Liver (tissue), 3 donors: Measurements from ENCODE around the gene PFKFB3.

Experiments
- EGR1 ChIP-seq, 2 donors: IDR thresholded peaks; 2 replicates each; pipeline ENCODE4 v1.6.1; 2016 to 2018; ENCODE audit warnings: antibody characterized with exemption in 2 of 2, low read depth in 2 of 2
- FOXA1 ChIP-seq: IDR thresholded peaks from 2 replicates; pipeline ENCODE4 v1.6.1; 2016; ENCODE audit warnings: antibody characterized with exemption
- GABPA ChIP-seq, 2 donors: IDR thresholded peaks in 1 of 2; conservative IDR thresholded peaks in 1 of 2; 2 replicates each; pipeline ENCODE4 v1.6.1; 2016; ENCODE audit warnings: antibody characterized with exemption in 2 of 2, mild to moderate bottlenecking in 1 of 2, moderate library complexity in 1 of 2
- JUND ChIP-seq, 2 donors: IDR thresholded peaks; 2 replicates each; pipeline ENCODE4 v1.6.1; 2016; ENCODE audit warnings: antibody characterized with exemption in 2 of 2
- NR2F2 ChIP-seq: IDR thresholded peaks from 2 replicates; pipeline ENCODE4 v1.6.1; 2016; ENCODE audit warnings: antibody characterized with exemption
- RAD21 ChIP-seq, 2 donors: IDR thresholded peaks; 2 replicates each; pipeline ENCODE4 v1.6.1; 2016; ENCODE audit warnings: antibody characterized with exemption in 2 of 2, mild to moderate bottlenecking in 2 of 2
- RXRA ChIP-seq, 2 donors: IDR thresholded peaks; 2 replicates each; pipeline ENCODE4 v1.6.1; 2017 to 2018; ENCODE audit warnings: antibody characterized with exemption in 2 of 2, mild to moderate bottlenecking in 1 of 2
- SP1 ChIP-seq: IDR thresholded peaks from 2 replicates; pipeline ENCODE4 v1.6.1; 2018; ENCODE audit warnings: antibody characterized with exemption, mild to moderate bottlenecking
- TAF1 ChIP-seq: conservative IDR thresholded peaks from 2 replicates; pipeline ENCODE4 v1.6.1; 2016; ENCODE audit warnings: antibody characterized with exemption, mild to moderate bottlenecking
- YY1 ChIP-seq: IDR thresholded peaks from 2 replicates; pipeline ENCODE4 v1.6.1; 2016; ENCODE audit warnings: antibody characterized with exemption, mild to moderate bottlenecking
- TF ChIP-seq, protein P1 (sequence below): fragments of 150-350 bp; IDR thresholded peaks from 2 replicates; pipeline ENCODE4 v1.5.1; 2017; ENCODE audit warnings: improper control_type of control experiment, low read depth, low read length; ENCODE audit not compliant: missing input control
- TF ChIP-seq, protein P2 (sequence below): IDR thresholded peaks from 2 replicates; pipeline ENCODE4 v1.6.1; 2016; ENCODE audit warnings: antibody characterized with exemption
- TF ChIP-seq, protein P3 (sequence below): IDR thresholded peaks from 2 replicates; pipeline ENCODE4 v1.6.1; 2016; ENCODE audit warnings: antibody characterized with exemption, mild to moderate bottlenecking
- TF ChIP-seq, protein P4 (sequence below): IDR thresholded peaks from 2 replicates; pipeline ENCODE4 v1.6.1; 2016; ENCODE audit warnings: antibody characterized with exemption
- donor health status: healthy.
- donor health status: healthy.

DNA sequence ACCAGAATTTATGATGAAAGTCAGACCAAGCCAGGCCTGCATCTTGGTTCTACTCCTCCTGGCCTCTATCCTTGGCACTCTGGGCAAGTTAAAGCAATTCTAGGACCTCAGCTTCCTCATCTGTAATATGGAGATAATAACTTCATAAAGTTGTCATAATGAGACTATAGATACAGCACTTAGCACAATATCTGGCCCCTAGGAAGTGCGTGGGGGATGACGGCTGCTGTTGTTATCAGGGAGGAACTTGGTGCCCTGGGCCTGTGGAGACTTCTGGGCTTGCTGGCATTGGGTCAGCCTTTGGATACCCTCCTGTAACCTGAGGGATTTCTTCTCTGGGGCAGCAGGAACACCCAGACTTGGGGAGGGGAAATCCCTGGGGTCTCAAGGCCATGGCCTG, 27.6 kb downstream of the PFKFB3 start:
- no peak for TF ChIP-seq RAD21 (IDR thresholded peaks at IDR 0.05)
- TF ChIP-seq, protein P1, sequence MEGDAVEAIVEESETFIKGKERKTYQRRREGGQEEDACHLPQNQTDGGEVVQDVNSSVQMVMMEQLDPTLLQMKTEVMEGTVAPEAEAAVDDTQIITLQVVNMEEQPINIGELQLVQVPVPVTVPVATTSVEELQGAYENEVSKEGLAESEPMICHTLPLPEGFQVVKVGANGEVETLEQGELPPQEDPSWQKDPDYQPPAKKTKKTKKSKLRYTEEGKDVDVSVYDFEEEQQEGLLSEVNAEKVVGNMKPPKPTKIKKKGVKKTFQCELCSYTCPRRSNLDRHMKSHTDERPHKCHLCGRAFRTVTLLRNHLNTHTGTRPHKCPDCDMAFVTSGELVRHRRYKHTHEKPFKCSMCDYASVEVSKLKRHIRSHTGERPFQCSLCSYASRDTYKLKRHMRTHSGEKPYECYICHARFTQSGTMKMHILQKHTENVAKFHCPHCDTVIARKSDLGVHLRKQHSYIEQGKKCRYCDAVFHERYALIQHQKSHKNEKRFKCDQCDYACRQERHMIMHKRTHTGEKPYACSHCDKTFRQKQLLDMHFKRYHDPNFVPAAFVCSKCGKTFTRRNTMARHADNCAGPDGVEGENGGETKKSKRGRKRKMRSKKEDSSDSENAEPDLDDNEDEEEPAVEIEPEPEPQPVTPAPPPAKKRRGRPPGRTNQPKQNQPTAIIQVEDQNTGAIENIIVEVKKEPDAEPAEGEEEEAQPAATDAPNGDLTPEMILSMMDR: no peak
- TF ChIP-seq YY1: no peak
- TF ChIP-seq EGR1 (IDR thresholded peaks at IDR 0.05; ENCODE audit: low read depth in 2 of 2): no peak
- no peak for TF ChIP-seq SP1
- TF ChIP-seq TAF1: no peak
- TF ChIP-seq, protein P2, sequence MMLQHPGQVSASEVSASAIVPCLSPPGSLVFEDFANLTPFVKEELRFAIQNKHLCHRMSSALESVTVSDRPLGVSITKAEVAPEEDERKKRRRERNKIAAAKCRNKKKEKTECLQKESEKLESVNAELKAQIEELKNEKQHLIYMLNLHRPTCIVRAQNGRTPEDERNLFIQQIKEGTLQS: no peak
- TF ChIP-seq GABPA (IDR thresholded peaks at IDR 0.05 in 1 of 2, conservative IDR thresholded peaks at IDR 0.05 in 1 of 2): no peak
- TF ChIP-seq, protein P3, sequence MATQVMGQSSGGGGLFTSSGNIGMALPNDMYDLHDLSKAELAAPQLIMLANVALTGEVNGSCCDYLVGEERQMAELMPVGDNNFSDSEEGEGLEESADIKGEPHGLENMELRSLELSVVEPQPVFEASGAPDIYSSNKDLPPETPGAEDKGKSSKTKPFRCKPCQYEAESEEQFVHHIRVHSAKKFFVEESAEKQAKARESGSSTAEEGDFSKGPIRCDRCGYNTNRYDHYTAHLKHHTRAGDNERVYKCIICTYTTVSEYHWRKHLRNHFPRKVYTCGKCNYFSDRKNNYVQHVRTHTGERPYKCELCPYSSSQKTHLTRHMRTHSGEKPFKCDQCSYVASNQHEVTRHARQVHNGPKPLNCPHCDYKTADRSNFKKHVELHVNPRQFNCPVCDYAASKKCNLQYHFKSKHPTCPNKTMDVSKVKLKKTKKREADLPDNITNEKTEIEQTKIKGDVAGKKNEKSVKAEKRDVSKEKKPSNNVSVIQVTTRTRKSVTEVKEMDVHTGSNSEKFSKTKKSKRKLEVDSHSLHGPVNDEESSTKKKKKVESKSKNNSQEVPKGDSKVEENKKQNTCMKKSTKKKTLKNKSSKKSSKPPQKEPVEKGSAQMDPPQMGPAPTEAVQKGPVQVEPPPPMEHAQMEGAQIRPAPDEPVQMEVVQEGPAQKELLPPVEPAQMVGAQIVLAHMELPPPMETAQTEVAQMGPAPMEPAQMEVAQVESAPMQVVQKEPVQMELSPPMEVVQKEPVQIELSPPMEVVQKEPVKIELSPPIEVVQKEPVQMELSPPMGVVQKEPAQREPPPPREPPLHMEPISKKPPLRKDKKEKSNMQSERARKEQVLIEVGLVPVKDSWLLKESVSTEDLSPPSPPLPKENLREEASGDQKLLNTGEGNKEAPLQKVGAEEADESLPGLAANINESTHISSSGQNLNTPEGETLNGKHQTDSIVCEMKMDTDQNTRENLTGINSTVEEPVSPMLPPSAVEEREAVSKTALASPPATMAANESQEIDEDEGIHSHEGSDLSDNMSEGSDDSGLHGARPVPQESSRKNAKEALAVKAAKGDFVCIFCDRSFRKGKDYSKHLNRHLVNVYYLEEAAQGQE: no peak
- TF ChIP-seq, protein P4, sequence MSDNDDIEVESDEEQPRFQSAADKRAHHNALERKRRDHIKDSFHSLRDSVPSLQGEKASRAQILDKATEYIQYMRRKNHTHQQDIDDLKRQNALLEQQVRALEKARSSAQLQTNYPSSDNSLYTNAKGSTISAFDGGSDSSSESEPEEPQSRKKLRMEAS: no peak
- no peak for TF ChIP-seq FOXA1
- TF ChIP-seq JUND (IDR thresholded peaks at IDR 0.05): no peak
- no peak for TF ChIP-seq NR2F2
- TF ChIP-seq RXRA (IDR thresholded peaks at IDR 0.05): no peak
